WTC11 (cell line): ENCODE data around the gene TMEM259. TPM values are rescaled to one million over a fixed set of nuclear protein-coding genes. Genes with fewer than 3 reads are reported as not detected.

Experiments used
- ARID4B ChIP-seq: sonication (generic); formaldehyde crosslinking; IDR thresholded peaks from 2 replicates; pipeline ENCODE4 v1.8.0; 2023; ENCODE audit warnings: missing genetic modification reagents, mild to moderate bottlenecking, borderline replicate concordance
- E2F5 ChIP-seq: sonication (generic); formaldehyde crosslinking; IDR thresholded peaks from 2 replicates; pipeline ENCODE4 v1.8.1; 2022; ENCODE audit warnings: mild to moderate bottlenecking, moderate library complexity, missing genetic modification reagents
- ERG ChIP-seq: fragments of 250-450 bp; sonication (Bioruptor Pico); IDR thresholded peaks from 2 replicates; pipeline ENCODE4 v1.8.0; 2021; ENCODE audit warnings: mild to moderate bottlenecking
- ESRRA ChIP-seq: sonication (generic); formaldehyde crosslinking; IDR thresholded peaks from 2 replicates; pipeline ENCODE4 v1.8.1; 2022; ENCODE audit warnings: mild to moderate bottlenecking, missing genetic modification reagents, borderline replicate concordance
- ETV6 ChIP-seq: sonication (generic); formaldehyde crosslinking; IDR thresholded peaks from 2 replicates; pipeline ENCODE4 v1.8.1; 2022; ENCODE audit warnings: mild to moderate bottlenecking, missing genetic modification reagents
- FOXK1 ChIP-seq: sonication (generic); formaldehyde crosslinking; IDR thresholded peaks from 2 replicates; pipeline ENCODE4 v1.8.0; 2022; ENCODE audit warnings: mild to moderate bottlenecking, moderate library complexity, missing genetic modification reagents
- FOXP1 ChIP-seq: sonication (generic); formaldehyde crosslinking; IDR thresholded peaks from 2 replicates; pipeline ENCODE4 v1.8.0; 2022; ENCODE audit warnings: missing genetic modification reagents, mild to moderate bottlenecking, moderate library complexity, borderline replicate concordance
- GRHL2 ChIP-seq: fragments of 250-450 bp; sonication (Bioruptor Pico); IDR thresholded peaks from 2 replicates; pipeline ENCODE4 v1.8.0; 2022; ENCODE audit warnings: mild to moderate bottlenecking, moderate library complexity; ENCODE audit not compliant: insufficient replicate concordance, severe bottlenecking
- JAZF1 ChIP-seq: fragments of 250-450 bp; sonication (Bioruptor Pico); IDR thresholded peaks from 2 replicates; pipeline ENCODE4 v1.9.0; 2021; ENCODE audit warnings: moderate library complexity, mild to moderate bottlenecking, inconsistent platforms
- KAT7 ChIP-seq: sonication (generic); formaldehyde crosslinking; IDR thresholded peaks from 2 replicates; pipeline ENCODE4 v1.8.1; 2023; ENCODE audit warnings: missing genetic modification reagents, mild to moderate bottlenecking, borderline replicate concordance
- NFATC4 ChIP-seq: fragments of 250-450 bp; sonication (Bioruptor Pico); IDR thresholded peaks from 2 replicates; pipeline ENCODE4 v1.9.0; 2021; ENCODE audit warnings: mild to moderate bottlenecking
- NR1H2 ChIP-seq: sonication (generic); formaldehyde crosslinking; IDR thresholded peaks from 2 replicates; pipeline ENCODE4 v1.9.0; 2021; ENCODE audit warnings: mild to moderate bottlenecking, moderate library complexity, missing genetic modification reagents
- SP1 ChIP-seq: sonication (generic); formaldehyde crosslinking; conservative IDR thresholded peaks from 2 replicates; pipeline ENCODE4 v1.8.1; 2022; ENCODE audit warnings: missing genetic modification reagents
- TCF7 ChIP-seq: sonication (generic); formaldehyde crosslinking; IDR thresholded peaks from 2 replicates; pipeline ENCODE4 v1.8.0; 2022; ENCODE audit warnings: mild to moderate bottlenecking, low read depth, missing genetic modification reagents, moderate library complexity
- TP53 ChIP-seq: sonication (generic); formaldehyde crosslinking; IDR thresholded peaks from 2 replicates; pipeline ENCODE4 v1.8.1; 2023; ENCODE audit warnings: mild to moderate bottlenecking, missing genetic modification reagents
- USF2 ChIP-seq: sonication (generic); formaldehyde crosslinking; IDR thresholded peaks from 2 replicates; pipeline ENCODE4 v1.8.1; 2023; ENCODE audit warnings: mild to moderate bottlenecking, missing genetic modification reagents, moderate library complexity
- ZNF263 ChIP-seq: sonication (generic); formaldehyde crosslinking; IDR thresholded peaks from 2 replicates; pipeline ENCODE4 v1.8.1; 2022; ENCODE audit warnings: low read depth, mild to moderate bottlenecking, moderate library complexity, missing genetic modification reagents
- ZNF671 ChIP-seq: fragments of 250-450 bp; sonication (Bioruptor Pico); IDR thresholded peaks from 2 replicates; pipeline ENCODE4 v1.8.0; 2021; ENCODE audit warnings: mild to moderate bottlenecking
- total RNA-seq: library from RNA; stranded (reverse); gene quantifications from 3 replicates; pipeline ENCODE4 v1.2.3, GENCODE V29; 2021
- TF ChIP-seq, protein P1 (sequence below): sonication (generic); formaldehyde crosslinking; IDR thresholded peaks from 2 replicates; pipeline ENCODE4 v1.8.0; 2023; ENCODE audit warnings: missing genetic modification reagents
- TF ChIP-seq, protein P2 (sequence below): sonication (generic); formaldehyde crosslinking; IDR thresholded peaks from 2 replicates; pipeline ENCODE4 v1.8.1; 2023; ENCODE audit warnings: mild to moderate bottlenecking, missing genetic modification reagents
- TF ChIP-seq, protein P3 (sequence below): sonication (generic); formaldehyde crosslinking; IDR thresholded peaks from 2 replicates; pipeline ENCODE4 v1.8.0; 2022; ENCODE audit warnings: mild to moderate bottlenecking, missing genetic modification reagents
- TF ChIP-seq, protein P4 (sequence below): sonication (generic); formaldehyde crosslinking; IDR thresholded peaks from 2 replicates; pipeline ENCODE4 v1.8.0; 2022; ENCODE audit warnings: mild to moderate bottlenecking, missing genetic modification reagents

Gene TMEM259
- total RNA-seq, 1 experiment from 2014 or later, result 202 TPM

DNA sequence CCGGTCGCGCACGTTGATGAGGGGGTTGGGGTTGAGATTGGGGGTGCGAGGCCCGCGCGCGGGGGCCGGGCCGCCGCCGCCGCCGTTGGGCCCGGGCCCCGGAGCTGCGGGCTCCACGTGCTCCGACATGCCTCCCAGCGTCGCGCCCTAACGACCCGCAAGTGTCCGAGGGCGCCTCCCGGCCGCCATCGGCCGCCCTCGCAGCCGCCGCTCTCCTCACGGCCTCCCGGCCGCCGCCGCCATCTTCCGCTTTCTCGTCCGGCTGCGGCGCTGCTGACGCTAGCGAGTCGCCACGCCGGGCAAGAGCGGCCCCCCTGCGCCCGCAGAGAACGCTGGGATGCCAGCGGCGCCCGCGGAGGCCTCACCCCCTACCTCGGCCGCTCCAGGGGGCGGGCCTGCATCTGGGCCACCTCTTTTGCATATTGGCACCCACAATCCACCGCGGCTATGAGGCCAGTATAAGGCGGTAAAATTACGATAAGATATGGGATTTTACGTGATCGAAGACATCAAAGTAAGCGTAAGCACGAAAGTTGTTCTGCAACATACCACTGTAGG is at the start of gene TMEM259 (continued):
- TF ChIP-seq TCF7 (CRISPR knock-in tag) (no peak), FOXK1 (CRISPR knock-in tag) (peak; percentile 89), ZNF671 (no peak), FOXP1 (no peak), SP1 (CRISPR knock-in tag) (peak; percentile 76), ZNF263 (CRISPR knock-in tag) (no peak), ETV6 (no peak; the same call in 1 of the 2 replicates), TP53 (CRISPR knock-in tag) (no peak), ESRRA (CRISPR knock-in tag) (0 out of 2 replicates have a peak, but pooled peaks have one; percentile 18), NFATC4 (CRISPR knock-in tag) (no peak), NR1H2 (no peak), ERG (CRISPR knock-in tag) (no peak), ARID4B (CRISPR knock-in tag) (0 out of 2 replicates have a peak, but pooled peaks have one; percentile 11), GRHL2 (CRISPR knock-in tag) (no peak), KAT7 (no peak), JAZF1 (no peak), E2F5 (CRISPR knock-in tag) (no peak), USF2 (peak; percentile 36; the same call in 1 of the 2 replicates)
- TF ChIP-seq, protein P1, sequence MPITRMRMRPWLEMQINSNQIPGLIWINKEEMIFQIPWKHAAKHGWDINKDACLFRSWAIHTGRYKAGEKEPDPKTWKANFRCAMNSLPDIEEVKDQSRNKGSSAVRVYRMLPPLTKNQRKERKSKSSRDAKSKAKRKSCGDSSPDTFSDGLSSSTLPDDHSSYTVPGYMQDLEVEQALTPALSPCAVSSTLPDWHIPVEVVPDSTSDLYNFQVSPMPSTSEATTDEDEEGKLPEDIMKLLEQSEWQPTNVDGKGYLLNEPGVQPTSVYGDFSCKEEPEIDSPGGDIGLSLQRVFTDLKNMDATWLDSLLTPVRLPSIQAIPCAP (CRISPR knock-in tag), result peak; percentile 39; the same call in 1 of the 2 replicates
- TF ChIP-seq, protein P2, sequence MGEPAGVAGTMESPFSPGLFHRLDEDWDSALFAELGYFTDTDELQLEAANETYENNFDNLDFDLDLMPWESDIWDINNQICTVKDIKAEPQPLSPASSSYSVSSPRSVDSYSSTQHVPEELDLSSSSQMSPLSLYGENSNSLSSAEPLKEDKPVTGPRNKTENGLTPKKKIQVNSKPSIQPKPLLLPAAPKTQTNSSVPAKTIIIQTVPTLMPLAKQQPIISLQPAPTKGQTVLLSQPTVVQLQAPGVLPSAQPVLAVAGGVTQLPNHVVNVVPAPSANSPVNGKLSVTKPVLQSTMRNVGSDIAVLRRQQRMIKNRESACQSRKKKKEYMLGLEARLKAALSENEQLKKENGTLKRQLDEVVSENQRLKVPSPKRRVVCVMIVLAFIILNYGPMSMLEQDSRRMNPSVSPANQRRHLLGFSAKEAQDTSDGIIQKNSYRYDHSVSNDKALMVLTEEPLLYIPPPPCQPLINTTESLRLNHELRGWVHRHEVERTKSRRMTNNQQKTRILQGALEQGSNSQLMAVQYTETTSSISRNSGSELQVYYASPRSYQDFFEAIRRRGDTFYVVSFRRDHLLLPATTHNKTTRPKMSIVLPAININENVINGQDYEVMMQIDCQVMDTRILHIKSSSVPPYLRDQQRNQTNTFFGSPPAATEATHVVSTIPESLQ (CRISPR knock-in tag), result no peak
- TF ChIP-seq, protein P3, sequence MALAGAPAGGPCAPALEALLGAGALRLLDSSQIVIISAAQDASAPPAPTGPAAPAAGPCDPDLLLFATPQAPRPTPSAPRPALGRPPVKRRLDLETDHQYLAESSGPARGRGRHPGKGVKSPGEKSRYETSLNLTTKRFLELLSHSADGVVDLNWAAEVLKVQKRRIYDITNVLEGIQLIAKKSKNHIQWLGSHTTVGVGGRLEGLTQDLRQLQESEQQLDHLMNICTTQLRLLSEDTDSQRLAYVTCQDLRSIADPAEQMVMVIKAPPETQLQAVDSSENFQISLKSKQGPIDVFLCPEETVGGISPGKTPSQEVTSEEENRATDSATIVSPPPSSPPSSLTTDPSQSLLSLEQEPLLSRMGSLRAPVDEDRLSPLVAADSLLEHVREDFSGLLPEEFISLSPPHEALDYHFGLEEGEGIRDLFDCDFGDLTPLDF (CRISPR knock-in tag), result no peak
- TF ChIP-seq, protein P4, sequence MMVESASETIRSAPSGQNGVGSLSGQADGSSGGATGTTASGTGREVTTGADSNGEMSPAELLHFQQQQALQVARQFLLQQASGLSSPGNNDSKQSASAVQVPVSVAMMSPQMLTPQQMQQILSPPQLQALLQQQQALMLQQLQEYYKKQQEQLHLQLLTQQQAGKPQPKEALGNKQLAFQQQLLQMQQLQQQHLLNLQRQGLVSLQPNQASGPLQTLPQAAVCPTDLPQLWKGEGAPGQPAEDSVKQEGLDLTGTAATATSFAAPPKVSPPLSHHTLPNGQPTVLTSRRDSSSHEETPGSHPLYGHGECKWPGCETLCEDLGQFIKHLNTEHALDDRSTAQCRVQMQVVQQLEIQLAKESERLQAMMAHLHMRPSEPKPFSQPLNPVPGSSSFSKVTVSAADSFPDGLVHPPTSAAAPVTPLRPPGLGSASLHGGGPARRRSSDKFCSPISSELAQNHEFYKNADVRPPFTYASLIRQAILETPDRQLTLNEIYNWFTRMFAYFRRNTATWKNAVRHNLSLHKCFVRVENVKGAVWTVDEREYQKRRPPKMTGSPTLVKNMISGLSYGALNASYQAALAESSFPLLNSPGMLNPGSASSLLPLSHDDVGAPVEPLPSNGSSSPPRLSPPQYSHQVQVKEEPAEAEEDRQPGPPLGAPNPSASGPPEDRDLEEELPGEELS (CRISPR knock-in tag), result peak; percentile 64
